HG02678 (cell line): ENCODE measurements around the gene RCSD1.
A peak's percentile ranks its signal among the peaks of the same experiment; 100 is the strongest.
"Not testable (repeated sequence)": the region's sequence is repeated elsewhere in the genome, so short reads cannot be mapped to it uniquely, and the experiment has no call there.

Source experiments
- ATAC-seq: cut with Tn5 transposase; IDR thresholded peaks from one replicate; pipeline ENCODE4 v1.9.1; 2021; ENCODE audit warnings: mild to moderate bottlenecking, moderate library complexity; ENCODE audit not compliant: unreplicated experiment

The RCSD1 gene

GRCh38 chr1:167734841-167735240 lies 104.8 kb downstream of the RCSD1 start:
- ATAC-seq, result no peak

GRCh38 chr1:167737169-167737568 lies 107.1 kb downstream of the RCSD1 start:
- ATAC-seq, result no peak

GRCh38 chr1:167738158-167738557 lies 108.1 kb downstream of the RCSD1 start:
- no peak for ATAC-seq

GRCh38 chr1:167739752-167740151 lies 109.7 kb downstream of the RCSD1 start:
- ATAC-seq, result no peak

- ATAC-seq, result not testable (repeated sequence)
These were observed 111.1 kb downstream of the RCSD1 start for GRCh38 chr1:167741103-167741502.

- not testable (repeated sequence) for ATAC-seq
These were observed 112.5 kb downstream of the RCSD1 start for GRCh38 chr1:167742392-167743057.

- no peak for ATAC-seq
These were observed 114.9 kb downstream of the RCSD1 start for GRCh38 chr1:167744901-167745300.

GRCh38 chr1:167746013-167746672 lies 116.1 kb downstream of the RCSD1 start:
- ATAC-seq, result no peak

GRCh38 chr1:167746988-167747655 lies 117.1 kb downstream of the RCSD1 start:
- ATAC-seq, result peak; percentile 77

GRCh38 chr1:167747988-167748387 lies 118.0 kb downstream of the RCSD1 start:
- ATAC-seq, result no peak

GRCh38 chr1:167748906-167749305 lies 118.9 kb downstream of the RCSD1 start:
- ATAC-seq, result no peak

GRCh38 chr1:167749741-167750140 lies 119.7 kb downstream of the RCSD1 start:
- ATAC-seq, result no peak

- ATAC-seq, result no peak
These were observed 120.6 kb downstream of the RCSD1 start for GRCh38 chr1:167750641-167751040.

- no peak for ATAC-seq
These were observed 121.6 kb downstream of the RCSD1 start for GRCh38 chr1:167751676-167752075.

- ATAC-seq, result peak; percentile 26
These were observed 122.4 kb downstream of the RCSD1 start for GRCh38 chr1:167752219-167752985.

GRCh38 chr1:167755654-167756053 lies 125.6 kb downstream of the RCSD1 start:
- no peak for ATAC-seq
